NCI-H1930 (cell line): Measurements from ENCODE around the gene PASK.

Experiments used
- DNase-seq, 2 experiments: peaks; one replicate each; lab custom pipeline; 2025; lab: John Stamatoyannopoulos, UW

Gene PASK

GRCh38 chr2:241125626-241126025 lies 23.6 kb downstream of the PASK start:
- DNase-seq = no peak

- no peak for DNase-seq
Observed at GRCh38 chr2:241123816-241124536, 25.3 kb downstream of the PASK start.

- DNase-seq = no peak
Observed at GRCh38 chr2:241122376-241123002, 26.8 kb downstream of the PASK start.

GRCh38 chr2:241121008-241121407 lies 28.3 kb downstream of the PASK start:
- no peak for DNase-seq

GRCh38 chr2:241120440-241120839 lies 28.8 kb downstream of the PASK start:
- DNase-seq = no peak

- no peak for DNase-seq
Observed at GRCh38 chr2:241118737-241119505, 30.4 kb downstream of the PASK start.

- no peak for DNase-seq
Observed at GRCh38 chr2:241116606-241117560, 32.4 kb downstream of the PASK start.

- no peak for DNase-seq
Observed at GRCh38 chr2:241115361-241115760, 33.9 kb downstream of the PASK start.

- no peak for DNase-seq
Observed at GRCh38 chr2:241114836-241115235, 34.4 kb downstream of the PASK start.

GRCh38 chr2:241112592-241112991 lies 36.7 kb downstream of the PASK start:
- DNase-seq = no peak

GRCh38 chr2:241112046-241112445 lies 37.2 kb downstream of the PASK start:
- no peak for DNase-seq

GRCh38 chr2:241111440-241111805 lies 37.8 kb downstream of the PASK start:
- DNase-seq = no peak

GRCh38 chr2:241110607-241111439 lies 38.4 kb downstream of the PASK start:
- DNase-seq = no peak

- no peak for DNase-seq
Observed at GRCh38 chr2:241110089-241110606, 39.1 kb downstream of the PASK start.

GRCh38 chr2:241109210-241110088 lies 39.8 kb downstream of the PASK start:
- DNase-seq = no peak

- DNase-seq = no peak
Observed at GRCh38 chr2:241108271-241109209, 40.7 kb downstream of the PASK start.

- DNase-seq = no peak
Observed at GRCh38 chr2:241107031-241107783, 42.1 kb downstream of the PASK start.

GRCh38 chr2:241105641-241106040 lies 43.6 kb downstream of the PASK start:
- no peak for DNase-seq
